ENCODE results near the gene WDR33. TPM values are rescaled to one million over a fixed set of nuclear protein-coding genes. Genes with fewer than 3 reads are reported as not detected.
"Not testable (repeated sequence)": the region's sequence is repeated elsewhere in the genome, so short reads cannot be mapped to it uniquely, and the experiment has no call there.

The WDR33 gene
- total RNA-seq, 6 experiments from 2014 or later = 15.6 to 38.3 (median 28.0) TPM

DNA sequence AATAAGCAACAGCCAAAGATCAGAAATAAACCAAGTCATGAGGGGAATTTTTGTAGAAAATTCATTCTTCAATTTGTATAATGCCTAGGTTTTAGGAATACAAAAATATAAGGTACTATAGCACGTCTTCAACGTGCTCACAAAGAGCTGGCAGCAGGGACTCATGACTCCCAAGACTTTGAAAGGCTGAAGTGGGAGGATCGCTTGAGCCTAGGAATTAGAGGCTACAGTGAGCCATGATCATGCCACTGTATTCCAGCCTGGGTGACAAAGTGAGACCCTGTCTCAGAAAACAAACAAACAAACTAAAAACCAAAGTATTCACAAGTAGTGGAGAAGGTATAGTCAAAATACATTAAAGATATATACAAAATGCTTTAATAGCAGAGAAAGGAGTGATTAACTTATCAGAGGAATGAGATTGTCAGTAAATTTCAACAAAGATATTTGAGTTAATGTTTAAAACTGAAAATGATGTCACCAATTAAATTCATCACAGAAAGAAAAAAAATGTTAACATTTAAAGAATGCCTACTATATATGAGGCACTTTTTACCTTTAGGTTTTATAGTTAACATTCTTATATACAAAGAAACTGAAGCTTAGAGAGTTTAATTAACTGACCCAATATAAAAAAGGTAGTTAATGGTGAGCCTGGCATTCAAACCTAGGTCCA, 3.2 kb downstream of the WDR33 start:
- intact Hi-C loops (cut with DNase I) = no loop called here
- Histone ChIP-seq H3K9me3 (no peaks in the 10 kb centered on the region), H3K4me3 (no peak overlapping the region), H3K27me3 (no peaks in the 10 kb centered on the region), H3K27ac (peak overlapping the region in 1 of 3 donors; percentile 36), H3K36me3 (no peaks in the 10 kb centered on the region), H3K4me1 (peaks cover 0 to 67% (median 25%) of the 10 kb centered on the region in 4 donors)
- DNase-seq (no peak), ATAC-seq (peak in 1 of 4 donors; percentile 8)
- TF ChIP-seq, protein P1, sequence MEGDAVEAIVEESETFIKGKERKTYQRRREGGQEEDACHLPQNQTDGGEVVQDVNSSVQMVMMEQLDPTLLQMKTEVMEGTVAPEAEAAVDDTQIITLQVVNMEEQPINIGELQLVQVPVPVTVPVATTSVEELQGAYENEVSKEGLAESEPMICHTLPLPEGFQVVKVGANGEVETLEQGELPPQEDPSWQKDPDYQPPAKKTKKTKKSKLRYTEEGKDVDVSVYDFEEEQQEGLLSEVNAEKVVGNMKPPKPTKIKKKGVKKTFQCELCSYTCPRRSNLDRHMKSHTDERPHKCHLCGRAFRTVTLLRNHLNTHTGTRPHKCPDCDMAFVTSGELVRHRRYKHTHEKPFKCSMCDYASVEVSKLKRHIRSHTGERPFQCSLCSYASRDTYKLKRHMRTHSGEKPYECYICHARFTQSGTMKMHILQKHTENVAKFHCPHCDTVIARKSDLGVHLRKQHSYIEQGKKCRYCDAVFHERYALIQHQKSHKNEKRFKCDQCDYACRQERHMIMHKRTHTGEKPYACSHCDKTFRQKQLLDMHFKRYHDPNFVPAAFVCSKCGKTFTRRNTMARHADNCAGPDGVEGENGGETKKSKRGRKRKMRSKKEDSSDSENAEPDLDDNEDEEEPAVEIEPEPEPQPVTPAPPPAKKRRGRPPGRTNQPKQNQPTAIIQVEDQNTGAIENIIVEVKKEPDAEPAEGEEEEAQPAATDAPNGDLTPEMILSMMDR (IDR thresholded peaks at IDR 0.05) = no peak
- no peak for TF ChIP-seq POLR2A (IDR thresholded peaks at IDR 0.05)
- 65% methylated on average over 3 of the region's 3 CpGs for WGBS (ENCODE audit: insufficient coverage, low coverage, low lambda C conversion rate, missing lambda C conversion rate)

DNA sequence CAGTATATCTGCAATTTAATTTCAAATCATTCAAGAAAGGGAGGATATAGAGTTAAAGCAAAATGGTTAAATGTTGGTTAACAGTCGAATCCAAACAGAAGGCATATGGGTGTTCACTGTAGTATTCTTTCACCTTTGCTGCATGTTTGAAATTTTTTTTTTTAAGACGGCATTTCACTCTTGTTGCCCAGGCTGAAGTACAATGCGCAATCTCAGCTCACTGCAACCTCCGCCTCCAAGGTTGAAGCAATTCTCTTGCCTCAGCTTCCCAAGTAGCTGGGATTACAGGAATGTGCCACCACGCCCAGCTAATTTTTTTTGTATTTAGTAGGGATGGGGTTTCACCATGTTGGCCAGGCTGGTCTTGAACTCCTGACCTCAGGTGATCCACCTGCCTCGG, 4.1 kb downstream of the WDR33 start:
- H3K36me3 ChIP-seq; H3K9me3 ChIP-seq; intact Hi-C loops (cut with DNase I); H3K27me3 ChIP-seq; ATAC-seq; DNase-seq: not testable (repeated sequence)
- Histone ChIP-seq H3K27ac (peak overlapping the region in 2 of 3 donors; percentile 36 to 53), H3K4me3 (peak overlapping the region in 1 of 3 donors; percentile 24), H3K4me1 (peaks cover 0 to 71% (median 25%) of the 10 kb centered on the region in 4 donors)
- WGBS (ENCODE audit: insufficient coverage, low coverage, low lambda C conversion rate, missing lambda C conversion rate) = 41% methylated on average over 6 of the region's 6 CpGs

DNA sequence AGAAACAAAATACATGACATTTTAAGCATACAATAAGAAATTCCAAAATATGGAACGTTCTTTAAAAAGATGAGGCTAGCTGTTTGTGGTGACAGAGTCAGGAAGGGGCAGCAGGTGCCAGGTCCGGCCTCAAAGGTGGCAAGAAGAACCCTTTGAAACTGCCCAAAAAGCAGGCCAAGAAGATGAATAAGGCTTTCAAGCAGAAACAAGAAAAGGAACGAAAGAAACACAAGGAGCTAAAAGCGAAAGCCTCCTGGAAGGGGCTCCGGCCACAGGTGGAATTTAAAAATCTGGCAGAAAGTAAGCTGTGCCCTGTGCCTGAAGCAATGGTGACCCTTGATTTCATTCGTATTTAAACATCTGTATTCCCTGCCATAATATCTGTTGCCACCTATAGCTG, 5.5 kb downstream of the WDR33 start:
- H3K27ac ChIP-seq = peak overlapping the region in 1 of 3 donors; percentile 54
- 25% methylated on average over 6 of the region's 6 CpGs for WGBS (ENCODE audit: insufficient coverage, low coverage, low lambda C conversion rate, missing lambda C conversion rate)
- peak overlapping the region in 1 of 3 donors; percentile 24 for H3K4me3 ChIP-seq
- H3K27me3 ChIP-seq = no peaks in the 10 kb centered on the region
- DNase-seq = no peak
- TF ChIP-seq POLR2A (IDR thresholded peaks at IDR 0.05) = no peak
- TF ChIP-seq, protein P1 (IDR thresholded peaks at IDR 0.05) = no peak
- H3K36me3 ChIP-seq = no peaks in the 10 kb centered on the region
- intact Hi-C loops (cut with DNase I) = no loop called here
- H3K4me1 ChIP-seq = peaks cover 0 to 71% (median 25%) of the 10 kb centered on the region in 4 donors
- no peak for ATAC-seq
- no peaks in the 10 kb centered on the region for H3K9me3 ChIP-seq

DNA sequence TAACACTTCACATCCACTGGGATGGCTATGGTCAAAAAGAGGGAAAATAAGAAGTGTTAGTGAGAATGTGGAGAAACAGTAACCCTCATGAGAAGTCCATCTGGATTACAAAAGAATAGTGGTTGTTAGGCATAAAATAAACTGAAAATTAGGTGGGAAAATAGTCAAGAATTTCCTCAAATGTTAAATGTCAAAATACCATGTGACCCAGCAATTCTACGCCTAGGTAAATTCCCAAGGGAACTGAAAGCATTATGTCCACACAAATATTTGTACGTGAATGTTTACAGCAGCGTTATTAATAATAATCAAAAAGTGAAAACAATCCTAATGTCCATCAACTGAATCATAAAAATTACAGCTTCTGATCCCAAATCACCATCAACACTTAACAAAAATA, 11.0 kb downstream of the WDR33 start:
- Histone ChIP-seq H3K4me3 (no peak overlapping the region), H3K27ac (no peak overlapping the region), H3K36me3 (no peaks in the 10 kb centered on the region), H3K4me1 (peaks cover 0 to 57% (median 3%) of the 10 kb centered on the region in 4 donors), H3K27me3 (no peaks in the 10 kb centered on the region), H3K9me3 (no peaks in the 10 kb centered on the region)
- ATAC-seq (no peak), DNase-seq (no peak)
- intact Hi-C loops (cut with DNase I) = no loop called here
- WGBS (ENCODE audit: insufficient coverage, low coverage, low lambda C conversion rate, missing lambda C conversion rate) = 95% methylated on average over 3 of the region's 3 CpGs
- TF ChIP-seq POLR2A (IDR thresholded peaks at IDR 0.05) = no peak
- TF ChIP-seq, protein P1 (IDR thresholded peaks at IDR 0.05) = no peak

DNA sequence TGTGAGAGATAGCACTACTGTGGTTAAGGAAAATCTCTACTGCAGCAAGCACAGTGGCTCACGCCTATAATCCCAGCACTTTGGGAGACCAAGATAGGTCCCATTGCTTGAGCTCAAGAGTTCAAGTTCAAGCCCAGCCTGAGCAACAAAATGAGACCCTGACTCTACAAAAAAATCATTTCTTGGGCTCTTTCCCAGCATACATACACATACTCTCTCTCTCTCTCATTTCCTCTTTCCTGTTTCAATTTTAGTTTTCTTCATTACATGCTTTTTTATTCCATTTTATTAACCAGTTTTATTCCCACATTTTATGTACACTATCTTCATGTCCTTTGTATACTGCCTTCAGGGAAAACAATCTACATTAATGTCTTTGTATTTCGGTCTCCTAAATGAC, 14.6 kb downstream of the WDR33 start:
- TF ChIP-seq, protein P1 (IDR thresholded peaks at IDR 0.05) = no peak
- TF ChIP-seq POLR2A (IDR thresholded peaks at IDR 0.05) = no peak
- Histone ChIP-seq H3K4me1 (peaks cover 0 to 34% (median 2%) of the 10 kb centered on the region in 4 donors), H3K4me3 (no peak overlapping the region), H3K36me3 (no peaks in the 10 kb centered on the region), H3K27ac (no peak overlapping the region), H3K27me3 (no peaks in the 10 kb centered on the region), H3K9me3 (no peaks in the 10 kb centered on the region)
- no peak for DNase-seq
- 86% methylated on average over 2 of the region's 2 CpGs for WGBS (ENCODE audit: insufficient coverage, low coverage, low lambda C conversion rate, missing lambda C conversion rate)
- ATAC-seq = peak in 1 of 4 donors; percentile 38
- intact Hi-C loops (cut with DNase I) = no loop called here

DNA sequence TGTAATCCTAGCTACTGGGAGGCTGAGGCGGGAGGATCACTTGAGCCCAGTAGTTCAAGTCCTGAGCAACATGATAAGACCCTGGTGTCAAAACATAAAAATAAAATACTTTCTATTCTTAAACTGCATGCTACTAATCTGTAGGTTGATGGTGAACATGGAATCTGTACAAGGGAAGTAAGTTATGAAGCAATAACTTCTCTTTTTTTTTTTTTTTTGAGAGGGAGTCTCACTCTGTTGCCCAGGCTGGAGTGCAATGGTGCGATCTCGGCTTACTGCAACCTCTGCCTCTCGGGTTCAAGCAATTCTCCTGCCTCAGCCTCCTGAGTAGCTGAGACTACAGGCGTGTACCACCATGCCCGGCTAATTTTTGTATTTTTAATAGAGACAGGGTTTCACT, 16.1 kb downstream of the WDR33 start:
- H3K27me3 ChIP-seq; H3K27ac ChIP-seq; ATAC-seq; H3K4me3 ChIP-seq; H3K9me3 ChIP-seq; H3K36me3 ChIP-seq; intact Hi-C loops (cut with DNase I); DNase-seq: not testable (repeated sequence)
- 100% methylated on average over 1 of the region's 6 CpGs for WGBS (ENCODE audit: insufficient coverage, low coverage, low lambda C conversion rate, missing lambda C conversion rate)
- peaks cover 0 to 34% (median 2%) of the 10 kb centered on the region in 4 donors for H3K4me1 ChIP-seq

Measured in right lobe of liver (tissue), 6 donors.